Muscle of leg (tissue), 9 donors: ENCODE results near the gene TNNC1. TPM values are rescaled to one million over a fixed set of nuclear protein-coding genes. Genes with fewer than 3 reads are reported as not detected.

Source experiments
- polyA plus RNA-seq, 8 donors: library from polyadenylated mRNA; unstranded; fragments of 120-200 nt; gene quantifications; one replicate each; pipeline versions ENCODE4 v1.2.1 to v1.2.3, GENCODE V29; 2013; ENCODE audit warnings: inconsistent platforms in 1 of 8, low replicate concordance in 1 of 8; ENCODE audit not compliant: insufficient read length in 8 of 8, insufficient read depth in 1 of 8
- total RNA-seq: library from RNA; stranded (reverse); fragments of 120-200 nt; gene quantifications from one replicate; pipeline ENCODE4 v1.2.4, GENCODE V29; 2013

The TNNC1 gene
- total and polyA plus RNA-seq, 9 donors: 521 to 1,724 (median 617) TPM

Other genes with a start within 250 kb of the TNNC1 start
- gene TLR9, start 228.4 kb downstream of the TNNC1 start, total RNA-seq: 0.09 TPM
- gene TLR9, start 228.4 kb downstream of the TNNC1 start, polyA plus RNA-seq: under 1 TPM in 7 of 8 donors, not detected in 1; 0.09 to 0.21 (median 0.16) TPM
- 22.0 TPM for gene TWF2, start 214.9 kb downstream of the TNNC1 start, total RNA-seq
- 10 to 100 TPM; 23.5 to 36.6 (median 29.9) TPM for gene TWF2, start 214.9 kb downstream of the TNNC1 start, polyA plus RNA-seq
- 11.6 TPM for gene PPM1M, start 208.3 kb downstream of the TNNC1 start, total RNA-seq
- 10 to 100 TPM; 13.2 to 22.5 (median 17.9) TPM for gene PPM1M, start 208.3 kb downstream of the TNNC1 start, polyA plus RNA-seq
- gene WDR82, start 175.4 kb downstream of the TNNC1 start, total RNA-seq: 52.6 TPM
- gene WDR82, start 175.4 kb downstream of the TNNC1 start, polyA plus RNA-seq: 100 to 1,000 TPM in 2 of 8 donors, 10 to 100 TPM in 6; 74.2 to 103 (median 89.2) TPM
- gene GLYCTK, start 166.2 kb downstream of the TNNC1 start, total RNA-seq: 4.5 TPM
- gene GLYCTK, start 166.2 kb downstream of the TNNC1 start, polyA plus RNA-seq: 10 to 100 TPM in 1 of 8 donors, 1 to 10 TPM in 7; 4.0 to 10.2 (median 5.0) TPM
- gene DNAH1, start 137.7 kb downstream of the TNNC1 start, total RNA-seq: 3.2 TPM
- gene DNAH1, start 137.7 kb downstream of the TNNC1 start, polyA plus RNA-seq: 1 to 10 TPM; 3.3 to 6.0 (median 4.6) TPM
- gene BAP1, start 44.0 kb downstream of the TNNC1 start, total RNA-seq: 39.1 TPM
- 10 to 100 TPM; 49.0 to 64.9 (median 55.5) TPM for gene BAP1, start 44.0 kb downstream of the TNNC1 start, polyA plus RNA-seq
- gene PHF7, start 43.4 kb downstream of the TNNC1 start, total RNA-seq: 7.1 TPM
- gene PHF7, start 43.4 kb downstream of the TNNC1 start, polyA plus RNA-seq: 1 to 10 TPM; 6.9 to 9.3 (median 8.2) TPM
- 10.8 TPM for gene SEMA3G, start 8.9 kb downstream of the TNNC1 start, total RNA-seq
- 10 to 100 TPM; 11.0 to 20.3 (median 16.3) TPM for gene SEMA3G, start 8.9 kb downstream of the TNNC1 start, polyA plus RNA-seq
- 47.2 TPM for gene NISCH, start 1.6 kb upstream of the TNNC1 start, total RNA-seq
- gene NISCH, start 1.6 kb upstream of the TNNC1 start, polyA plus RNA-seq: 10 to 100 TPM; 53.9 to 91.9 (median 68.9) TPM
- 58.4 TPM for gene STAB1, start 41.3 kb upstream of the TNNC1 start, total RNA-seq
- gene STAB1, start 41.3 kb upstream of the TNNC1 start, polyA plus RNA-seq: 10 to 100 TPM; 39.4 to 60.5 (median 50.4) TPM
- gene NT5DC2, start 79.8 kb upstream of the TNNC1 start, total RNA-seq: 52.0 TPM
- 100 to 1,000 TPM in 5 of 8 donors, 10 to 100 TPM in 3; 77.8 to 134 (median 103) TPM for gene NT5DC2, start 79.8 kb upstream of the TNNC1 start, polyA plus RNA-seq
- 15.7 TPM for gene UQCC5, start 82.6 kb upstream of the TNNC1 start, total RNA-seq
- gene UQCC5, start 82.6 kb upstream of the TNNC1 start, polyA plus RNA-seq: 10 to 100 TPM; 10.3 to 14.5 (median 11.9) TPM
- 53.1 TPM for gene PBRM1, start 231.9 kb upstream of the TNNC1 start, total RNA-seq
- gene PBRM1, start 231.9 kb upstream of the TNNC1 start, polyA plus RNA-seq: 10 to 100 TPM; 26.1 to 52.8 (median 45.8) TPM
- 88.7 TPM for gene GNL3, start 232.0 kb upstream of the TNNC1 start, total RNA-seq
- gene GNL3, start 232.0 kb upstream of the TNNC1 start, polyA plus RNA-seq: 100 to 1,000 TPM in 1 of 8 donors, 10 to 100 TPM in 7; 72.8 to 103 (median 86.7) TPM